Activated CD4-positive, alpha-beta T cell treated with anti-CD3 and anti-CD28 coated beads, Interleukin-2, amount 50 U/mL, for 24 hours (primary cell): Measurements from ENCODE around the gene EPN2.

ENCODE experiments used
- DNase-seq, 2 donors: peaks; one replicate each; pipeline ENCODE4 v3.0.0-alpha.2; 2020; ENCODE audit warnings: low read depth in 1 of 2, low spot score in 1 of 2

Gene EPN2

GRCh38 chr17:19238167-19238505 is 970 bp downstream of the EPN2 start:
- no peak for DNase-seq

GRCh38 chr17:19239544-19239943 is 2.4 kb downstream of the EPN2 start:
- no peak for DNase-seq

DNA sequence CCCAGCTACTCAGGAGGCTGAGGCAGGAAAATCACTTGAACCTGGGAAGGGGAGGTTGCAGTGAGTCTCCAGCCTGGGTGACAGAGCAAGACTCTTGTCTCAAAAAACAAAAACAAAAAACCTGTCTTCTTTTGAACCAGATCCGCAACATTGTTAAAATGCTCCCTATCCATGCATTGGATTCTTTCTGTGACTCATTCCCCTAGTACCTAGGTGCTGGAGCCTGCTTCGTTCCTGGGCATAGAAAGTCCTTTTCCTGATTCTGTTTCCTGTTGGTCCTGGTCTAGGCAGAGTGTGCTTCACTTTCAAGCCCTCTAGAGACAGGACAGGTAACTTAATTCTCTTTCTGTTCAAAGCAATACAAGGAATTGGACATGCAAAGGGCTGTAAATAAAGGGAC is 5.2 kb downstream of the EPN2 start:
- DNase-seq: no peak

GRCh38 chr17:19242926-19243325 is 5.8 kb downstream of the EPN2 start:
- DNase-seq: no peak

- no peak for DNase-seq
Observed at GRCh38 chr17:19243838-19244237, 6.7 kb downstream of the EPN2 start.

DNA sequence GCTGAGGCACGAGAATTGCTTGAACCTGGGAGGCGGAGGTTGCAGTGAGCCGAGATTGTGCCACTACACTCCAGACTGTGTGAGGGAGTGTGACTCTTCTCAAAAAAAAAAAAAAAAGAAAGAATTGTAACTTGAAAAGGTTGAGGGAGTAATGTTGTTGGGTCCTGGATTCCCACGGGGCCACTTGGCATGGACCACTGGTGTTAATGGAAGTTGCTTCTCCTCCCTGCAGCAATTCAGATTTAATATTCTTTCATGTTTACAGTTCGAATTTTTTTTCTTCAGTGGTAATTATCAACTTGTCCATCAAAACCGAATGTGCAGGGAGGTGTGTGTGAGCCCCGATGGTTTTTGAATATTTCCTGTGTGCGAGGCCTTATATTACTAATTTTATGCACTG is 7.2 kb downstream of the EPN2 start:
- DNase-seq: no peak

DNA sequence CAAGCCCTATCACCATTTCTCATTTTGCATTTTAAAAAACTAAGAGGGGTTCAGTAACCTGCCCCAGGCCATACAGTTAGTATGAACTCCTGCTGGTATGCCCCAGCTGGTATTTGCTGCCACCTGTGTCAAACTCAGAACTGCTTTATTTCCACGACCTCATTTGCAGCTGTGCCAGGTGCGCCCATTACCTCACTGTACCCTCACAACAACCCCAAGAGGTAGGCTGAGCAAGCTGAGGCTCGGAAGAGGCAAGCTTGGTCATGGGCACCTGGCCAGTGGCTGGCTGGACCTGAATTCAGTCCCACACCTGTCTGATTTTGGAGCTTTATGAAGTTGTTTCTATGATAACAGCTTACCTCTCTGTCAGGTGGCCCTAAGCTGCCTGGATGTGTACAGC is 7.6 kb downstream of the EPN2 start:
- no peak for DNase-seq

GRCh38 chr17:19247473-19247872 is 10.3 kb downstream of the EPN2 start:
- no peak for DNase-seq

DNA sequence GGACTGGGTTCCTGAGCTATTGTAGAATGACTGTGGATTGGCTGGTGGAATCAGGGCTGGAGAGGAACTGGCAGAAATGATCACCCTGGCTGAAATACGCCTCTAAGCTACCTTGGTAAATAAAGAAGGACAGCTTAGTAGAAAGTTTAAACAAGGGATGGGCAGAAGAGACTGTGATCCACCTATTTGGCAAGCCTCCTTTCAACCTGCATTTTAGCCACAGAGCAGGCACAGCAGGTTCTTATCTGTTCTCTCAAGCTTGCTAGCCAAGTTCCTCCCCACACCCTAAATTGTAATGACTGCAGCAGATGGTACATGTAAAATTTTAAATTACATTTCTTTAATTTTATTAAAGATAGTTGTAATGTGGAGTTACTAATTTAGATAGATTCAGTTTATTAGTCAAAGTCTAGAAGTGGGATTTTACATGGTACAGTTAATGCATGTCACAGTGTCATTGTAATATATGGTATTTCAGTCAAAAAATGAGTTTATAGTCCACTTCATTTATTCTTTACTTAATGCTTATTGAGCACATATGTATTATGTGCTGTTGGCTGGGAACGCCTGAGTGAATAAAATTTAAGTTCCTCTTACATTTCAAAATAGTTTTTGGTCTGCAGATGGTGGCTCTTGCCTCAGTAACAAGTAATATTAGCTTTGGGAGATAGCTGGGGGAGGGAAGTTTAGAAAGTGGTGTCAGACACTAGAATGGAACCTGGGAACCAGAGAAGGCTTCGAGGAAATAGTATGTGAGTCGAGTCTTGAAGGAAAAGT is 11.2 kb downstream of the EPN2 start:
- no peak for DNase-seq

- DNase-seq: no peak
Observed at GRCh38 chr17:19248928-19249574, 11.9 kb downstream of the EPN2 start.

DNA sequence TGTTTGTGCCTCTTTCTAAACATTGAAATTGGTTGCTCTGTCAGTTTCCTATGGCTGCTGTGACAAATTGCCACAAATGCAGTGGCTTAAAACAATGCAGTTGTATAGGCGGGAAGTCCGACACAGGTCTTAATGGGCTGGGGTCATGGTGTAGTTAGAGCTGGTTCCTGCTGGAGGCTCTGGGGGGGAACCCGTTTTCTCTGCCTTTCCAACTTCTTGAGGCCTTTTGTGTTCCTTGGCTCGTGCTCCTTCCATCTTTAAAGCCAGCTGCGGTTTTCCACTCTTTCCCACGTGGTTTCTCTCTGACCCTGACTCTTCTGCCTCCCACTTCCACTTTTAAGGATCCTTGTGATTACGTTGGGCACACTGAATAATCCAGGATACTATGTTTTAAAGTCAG is 12.5 kb downstream of the EPN2 start:
- no peak for DNase-seq

DNA sequence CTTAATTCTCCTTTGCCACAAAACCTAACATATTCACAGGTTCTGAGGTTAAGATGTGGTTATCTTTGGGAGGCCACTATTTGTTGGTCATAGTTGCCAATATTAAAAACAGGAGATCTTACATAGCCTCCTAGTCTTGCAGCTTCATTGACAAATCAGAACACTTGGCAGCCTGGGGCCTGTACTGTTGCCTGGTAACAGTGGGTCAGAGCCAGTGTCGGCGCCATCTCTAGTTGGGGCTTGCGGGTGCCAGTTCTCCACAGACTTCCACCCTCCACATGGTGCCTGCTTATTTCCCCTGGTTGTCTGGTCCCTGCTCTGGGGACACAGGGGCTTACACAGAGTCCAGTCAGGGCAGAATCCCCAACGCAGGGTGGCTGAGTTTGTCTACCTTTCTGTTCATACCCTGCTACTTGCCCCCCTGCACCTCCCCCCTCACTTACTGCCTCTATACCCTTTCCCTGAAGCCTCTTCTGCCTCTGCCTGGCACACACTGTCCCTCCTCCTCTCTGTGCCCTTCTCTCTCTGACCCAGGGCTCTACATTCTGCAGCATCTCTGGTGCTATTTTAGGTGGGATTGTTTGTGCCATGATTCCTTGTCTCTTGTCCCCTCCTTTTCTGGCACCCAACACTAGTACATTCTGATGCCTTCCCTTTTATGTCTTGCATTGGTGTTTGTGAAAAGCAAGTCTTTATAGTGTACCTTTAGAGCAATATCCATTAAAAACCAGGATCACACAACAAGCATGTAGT is 13.4 kb downstream of the EPN2 start:
- no peak for DNase-seq

- no peak for DNase-seq
Observed at GRCh38 chr17:19253112-19253511, 15.9 kb downstream of the EPN2 start.

DNA sequence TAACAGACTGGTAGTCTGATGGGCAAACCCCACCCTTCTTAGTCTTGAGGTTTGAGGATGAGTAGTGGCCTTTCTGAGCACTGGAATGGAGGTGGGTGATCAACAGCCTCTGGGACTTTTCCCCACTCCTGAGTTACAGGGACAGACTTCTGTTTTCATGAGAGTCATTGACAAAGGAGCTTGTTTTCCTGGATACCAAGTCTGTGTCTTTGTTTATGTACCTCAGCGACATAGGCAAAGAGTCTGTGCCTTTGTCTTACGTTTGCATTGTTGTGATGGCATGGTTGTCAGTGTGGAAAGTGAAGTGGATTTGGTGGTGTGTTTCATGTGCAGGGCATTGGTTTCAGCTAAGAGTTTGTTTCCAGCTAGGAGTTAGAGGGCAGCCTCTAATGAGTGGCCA is 17.5 kb downstream of the EPN2 start:
- no peak for DNase-seq

- DNase-seq: no peak
Observed at GRCh38 chr17:19255279-19255678, 18.1 kb downstream of the EPN2 start.

DNA sequence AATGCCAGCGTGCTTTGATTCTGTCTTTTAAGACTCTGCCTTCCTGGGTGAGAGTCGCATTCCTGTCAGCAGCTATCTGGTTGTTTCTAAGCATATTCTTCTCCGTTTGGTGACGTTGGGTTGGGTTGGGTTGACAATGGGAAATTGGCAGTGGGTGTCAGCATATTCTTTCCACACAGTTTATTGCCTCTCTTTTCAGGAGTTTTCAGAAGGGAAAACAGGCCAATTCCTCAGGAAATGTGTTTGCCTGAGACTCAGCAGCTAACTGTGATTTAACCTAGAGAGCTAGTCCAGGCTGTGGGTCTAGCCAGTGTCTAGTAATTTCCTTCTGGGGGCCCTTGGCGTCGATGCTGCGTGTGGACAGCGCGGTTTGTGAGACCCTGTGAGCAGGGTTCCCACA is 21.2 kb downstream of the EPN2 start:
- DNase-seq: no peak

GRCh38 chr17:19260958-19261357 is 23.8 kb downstream of the EPN2 start:
- no peak for DNase-seq

GRCh38 chr17:19261426-19261825 is 24.3 kb downstream of the EPN2 start:
- no peak for DNase-seq

GRCh38 chr17:19262650-19263631 is 25.8 kb downstream of the EPN2 start:
- DNase-seq: no peak

DNA sequence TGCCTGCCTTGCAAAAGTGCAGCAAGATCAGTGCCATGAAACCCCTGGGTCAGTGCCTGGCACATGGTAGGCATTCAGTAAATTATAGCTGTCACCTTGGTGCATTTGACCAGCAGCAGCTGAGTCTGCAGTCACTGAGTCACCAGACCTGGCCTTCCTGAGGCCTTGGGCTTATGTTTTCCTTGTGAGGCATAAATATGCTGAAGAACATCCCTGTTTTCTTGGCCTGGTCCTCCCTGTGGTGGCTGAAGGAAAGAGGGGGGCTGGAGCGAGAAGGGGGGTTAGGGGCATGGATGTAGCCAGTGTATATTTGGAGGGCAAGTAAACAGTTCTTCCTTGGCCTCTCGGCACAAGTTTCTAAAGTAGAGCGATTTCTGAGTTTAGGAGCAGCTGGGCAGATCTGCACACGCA is 26.5 kb downstream of the EPN2 start:
- DNase-seq: no peak

DNA sequence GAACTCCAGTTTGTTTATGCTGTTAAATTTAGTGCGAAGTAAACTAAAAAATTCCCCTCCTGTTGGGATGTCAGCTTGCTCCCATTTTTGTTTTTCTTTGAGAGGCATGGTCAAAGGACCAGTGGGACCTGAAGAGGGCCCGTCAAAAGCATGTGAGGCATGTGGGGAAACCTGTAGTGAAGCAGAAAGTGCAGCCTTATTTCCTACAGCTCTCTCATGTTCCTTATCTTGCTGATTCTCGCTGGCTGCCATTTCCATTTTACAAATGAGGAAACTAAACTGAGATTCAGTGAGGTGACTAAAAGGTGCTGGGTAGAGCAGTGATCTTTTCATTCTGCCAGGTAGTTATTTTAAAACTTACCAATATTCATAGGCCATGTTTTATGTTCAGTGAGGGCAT is 27.1 kb downstream of the EPN2 start:
- no peak for DNase-seq
